Neural progenitor cell (in vitro differentiated cells): ENCODE measurements around the gene AUTS2. TPM values are rescaled to one million over a fixed set of nuclear protein-coding genes. Genes with fewer than 3 reads are reported as not detected.

Source experiments
- DNase-seq: peaks from one replicate; pipeline ENCODE4 v3.0.0-alpha.2; 2016; ENCODE audit warnings: low spot score
- H2AFZ ChIP-seq: fragments of 200-600 bp; sonication (generic); replicated peaks from 2 replicates; pipeline ENCODE4 v1.6.1; 2016; ENCODE audit warnings: antibody characterized with exemption
- H3F3A ChIP-seq: fragments of 200-600 bp; sonication (generic); 2 replicates; pipeline ENCODE4 v1.6.1; 2016; ENCODE audit warnings: antibody characterized with exemption, low read depth
- H3K27ac ChIP-seq: fragments of 200-600 bp; sonication (generic); 2 replicates; pipeline ENCODE4 v1.5.1; 2016; ENCODE audit warnings: mild to moderate bottlenecking
- H3K27me3 ChIP-seq: fragments of 200-600 bp; sonication (generic); 2 replicates; pipeline ENCODE4 v1.6.1; 2016; ENCODE audit warnings: mild to moderate bottlenecking, moderate library complexity
- H3K36me3 ChIP-seq: fragments of 200-600 bp; sonication (generic); 2 replicates; pipeline ENCODE4 v1.5.1; 2016
- H3K4me1 ChIP-seq: fragments of 200-600 bp; sonication (generic); 2 replicates; pipeline ENCODE4 v1.6.1; 2016; ENCODE audit warnings: mixed run types
- H3K4me2 ChIP-seq: fragments of 200-600 bp; sonication (generic); 2 replicates; pipeline ENCODE4 v1.6.1; 2016
- H3K4me3 ChIP-seq: fragments of 200-600 bp; sonication (generic); 2 replicates; pipeline ENCODE4 v1.5.1; 2016
- H3K79me2 ChIP-seq: fragments of 200-600 bp; sonication (generic); 2 replicates; pipeline ENCODE4 v1.6.1; 2016; ENCODE audit warnings: low read depth
- H3K9ac ChIP-seq: fragments of 200-600 bp; sonication (generic); 2 replicates; pipeline ENCODE4 v1.6.1; 2016
- H3K9me3 ChIP-seq: fragments of 200-600 bp; sonication (generic); 2 replicates; pipeline ENCODE4 v1.5.1; 2016; ENCODE audit warnings: low read depth
- H4K20me1 ChIP-seq: fragments of 200-600 bp; sonication (generic); 2 replicates; pipeline ENCODE4 v1.6.1; 2016; ENCODE audit warnings: low read depth
- H3K27ac Mint-ChIP-seq: 3 replicates; pipeline ENCODE4 v1.8.0; 2021; ENCODE audit warnings: mixed read lengths
- H3K27me3 Mint-ChIP-seq: 2 replicates; pipeline ENCODE4 v1.8.0; 2022; ENCODE audit warnings: low read depth, mild to moderate bottlenecking, inconsistent platforms, moderate library complexity, mixed read lengths; ENCODE audit not compliant: insufficient read depth
- H3K36me3 Mint-ChIP-seq: 3 replicates; pipeline ENCODE4 v1.8.0; 2021; ENCODE audit warnings: mixed read lengths
- H3K4me1 Mint-ChIP-seq: 3 replicates; pipeline ENCODE4 v1.8.0; 2021; ENCODE audit warnings: mixed read lengths
- H3K4me3 Mint-ChIP-seq: 3 replicates; pipeline ENCODE4 v1.8.0; 2021; ENCODE audit warnings: mild to moderate bottlenecking, moderate library complexity, mixed read lengths
- H3K9me3 Mint-ChIP-seq: 3 replicates; pipeline ENCODE4 v1.8.0; 2020; ENCODE audit warnings: mixed read lengths
- EZH2 ChIP-seq: fragments of 200-600 bp; sonication (generic); IDR thresholded peaks from 2 replicates; pipeline ENCODE4 v1.6.1; 2017; ENCODE audit warnings: antibody characterized with exemption, mild to moderate bottlenecking, moderate library complexity
- EZH2phosphoT487 ChIP-seq: fragments of 200-600 bp; sonication (generic); IDR thresholded peaks from 2 replicates; pipeline ENCODE4 v1.6.1; 2017; ENCODE audit warnings: antibody characterized with exemption
- total RNA-seq: library from RNA; depleted of rRNA; stranded (reverse); fragments of >200 nt; gene quantifications from 2 replicates; pipeline ENCODE4 v1.2.3, GENCODE V29; 2015; ENCODE audit warnings: low replicate concordance
- TF ChIP-seq, protein P1 (sequence below): fragments of 200-600 bp; sonication (generic); IDR thresholded peaks from 2 replicates; pipeline ENCODE4 v1.5.1; 2017; ENCODE audit warnings: antibody characterized with exemption, mild to moderate bottlenecking

AUTS2 gene
- total RNA-seq, 1 donor from 2014 or later: 50.0 TPM

- no peak overlapping the region for H3K27ac ChIP-seq
- H3K9ac ChIP-seq: no peak overlapping the region
- no peaks in the 10 kb centered on the region for H3K36me3 ChIP-seq
- peaks cover 5% of the 10 kb centered on the region for H3K27me3 Mint-ChIP-seq
- peaks cover 19% of the 10 kb centered on the region for H3K4me1 Mint-ChIP-seq
- H3K4me2 ChIP-seq: no peak overlapping the region
- H3K36me3 Mint-ChIP-seq: no peaks in the 10 kb centered on the region
- DNase-seq: no peak
- no peaks in the 10 kb centered on the region for H4K20me1 ChIP-seq
- H3K4me3 ChIP-seq: no peak overlapping the region
- no peaks in the 10 kb centered on the region for H3K9me3 ChIP-seq
- no peaks in the 10 kb centered on the region for H3K79me2 ChIP-seq
- no peaks in the 10 kb centered on the region for H3K9me3 Mint-ChIP-seq
- no peak overlapping the region for H3K4me3 Mint-ChIP-seq
- H3K4me1 ChIP-seq: no peaks in the 10 kb centered on the region
- TF ChIP-seq EZH2 (no peak), EZH2phosphoT487 (no peak)
- TF ChIP-seq, protein P1, sequence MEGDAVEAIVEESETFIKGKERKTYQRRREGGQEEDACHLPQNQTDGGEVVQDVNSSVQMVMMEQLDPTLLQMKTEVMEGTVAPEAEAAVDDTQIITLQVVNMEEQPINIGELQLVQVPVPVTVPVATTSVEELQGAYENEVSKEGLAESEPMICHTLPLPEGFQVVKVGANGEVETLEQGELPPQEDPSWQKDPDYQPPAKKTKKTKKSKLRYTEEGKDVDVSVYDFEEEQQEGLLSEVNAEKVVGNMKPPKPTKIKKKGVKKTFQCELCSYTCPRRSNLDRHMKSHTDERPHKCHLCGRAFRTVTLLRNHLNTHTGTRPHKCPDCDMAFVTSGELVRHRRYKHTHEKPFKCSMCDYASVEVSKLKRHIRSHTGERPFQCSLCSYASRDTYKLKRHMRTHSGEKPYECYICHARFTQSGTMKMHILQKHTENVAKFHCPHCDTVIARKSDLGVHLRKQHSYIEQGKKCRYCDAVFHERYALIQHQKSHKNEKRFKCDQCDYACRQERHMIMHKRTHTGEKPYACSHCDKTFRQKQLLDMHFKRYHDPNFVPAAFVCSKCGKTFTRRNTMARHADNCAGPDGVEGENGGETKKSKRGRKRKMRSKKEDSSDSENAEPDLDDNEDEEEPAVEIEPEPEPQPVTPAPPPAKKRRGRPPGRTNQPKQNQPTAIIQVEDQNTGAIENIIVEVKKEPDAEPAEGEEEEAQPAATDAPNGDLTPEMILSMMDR: no peak
- no peaks in the 10 kb centered on the region for H3F3A ChIP-seq
- no peak overlapping the region for H3K27ac Mint-ChIP-seq
- no peak overlapping the region for H2AFZ ChIP-seq
- H3K27me3 ChIP-seq: no peaks in the 10 kb centered on the region
Observed at GRCh38 chr7:70071766-70072165, 473.5 kb downstream of the AUTS2 start.

DNA sequence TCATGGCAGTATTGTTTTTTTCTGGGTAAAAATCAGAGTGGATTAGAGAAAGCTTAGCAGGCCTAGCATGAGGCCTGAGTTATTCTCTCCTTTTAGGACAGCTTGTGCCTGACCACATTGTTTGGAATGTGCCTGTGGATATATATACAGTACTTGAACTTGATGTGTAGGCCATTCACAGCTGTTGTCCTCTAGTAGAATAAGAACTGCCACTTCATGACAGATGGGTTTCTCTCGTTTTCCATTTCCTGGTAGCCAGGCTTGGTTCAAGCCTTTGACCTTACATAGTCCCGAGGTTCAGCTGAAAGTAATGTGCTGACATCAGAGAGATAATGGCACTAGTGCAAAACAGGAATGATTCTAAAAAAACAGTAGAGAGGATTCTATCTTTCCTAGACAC lies 473.9 kb downstream of the AUTS2 start:
- H3K27me3 Mint-ChIP-seq: peaks cover 5% of the 10 kb centered on the region
- Histone ChIP-seq H2AFZ (no peak overlapping the region), H3K4me2 (no peak overlapping the region), H3K36me3 (no peaks in the 10 kb centered on the region), H3K9ac (no peak overlapping the region), H3K27ac (no peak overlapping the region), H3K4me1 (no peaks in the 10 kb centered on the region), H3F3A (no peaks in the 10 kb centered on the region), H3K79me2 (no peaks in the 10 kb centered on the region), H4K20me1 (no peaks in the 10 kb centered on the region), H3K4me3 (no peak overlapping the region), H3K27me3 (no peaks in the 10 kb centered on the region), H3K9me3 (no peaks in the 10 kb centered on the region)
- H3K4me1 Mint-ChIP-seq: peaks cover 19% of the 10 kb centered on the region
- H3K27ac Mint-ChIP-seq: no peak overlapping the region
- no peaks in the 10 kb centered on the region for H3K9me3 Mint-ChIP-seq
- DNase-seq: no peak
- TF ChIP-seq, protein P1: no peak
- TF ChIP-seq EZH2: no peak
- TF ChIP-seq EZH2phosphoT487: no peak
- H3K4me3 Mint-ChIP-seq: no peak overlapping the region
- no peaks in the 10 kb centered on the region for H3K36me3 Mint-ChIP-seq

DNA sequence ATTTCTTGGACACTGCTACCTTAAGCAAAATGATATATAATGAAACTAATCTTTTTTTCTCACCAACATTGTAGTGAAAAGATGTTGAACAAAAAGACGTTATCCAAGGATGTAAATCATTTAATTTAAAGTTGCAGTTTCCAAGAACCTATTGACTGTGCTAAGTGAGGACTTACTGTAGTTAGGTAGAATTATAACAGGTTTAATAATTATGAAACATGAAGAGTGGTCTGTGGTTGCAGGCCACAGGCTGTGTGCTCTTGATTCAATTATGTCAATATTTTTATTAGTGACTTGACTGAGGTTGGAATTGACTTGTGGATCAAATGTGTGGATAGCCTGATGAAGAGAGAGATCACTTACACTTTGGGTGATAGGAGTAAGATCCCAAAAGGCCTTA lies 478.1 kb downstream of the AUTS2 start:
- H3F3A ChIP-seq: no peaks in the 10 kb centered on the region
- no peaks in the 10 kb centered on the region for H3K27me3 ChIP-seq
- H3K4me2 ChIP-seq: no peak overlapping the region
- H3K27ac Mint-ChIP-seq: no peak overlapping the region
- no peak for DNase-seq
- no peaks in the 10 kb centered on the region for H3K36me3 ChIP-seq
- no peak overlapping the region for H2AFZ ChIP-seq
- no peaks in the 10 kb centered on the region for H3K9me3 ChIP-seq
- peaks cover 17% of the 10 kb centered on the region for H3K4me1 Mint-ChIP-seq
- no peak overlapping the region for H3K4me3 ChIP-seq
- H3K36me3 Mint-ChIP-seq: peaks cover 7% of the 10 kb centered on the region
- H3K4me1 ChIP-seq: no peaks in the 10 kb centered on the region
- H3K9ac ChIP-seq: no peak overlapping the region
- no peak overlapping the region for H3K4me3 Mint-ChIP-seq
- no peaks in the 10 kb centered on the region for H3K79me2 ChIP-seq
- H3K27ac ChIP-seq: no peak overlapping the region
- H3K27me3 Mint-ChIP-seq: peaks cover 2% of the 10 kb centered on the region
- no peak for TF ChIP-seq EZH2phosphoT487
- no peaks in the 10 kb centered on the region for H4K20me1 ChIP-seq
- peaks cover 3% of the 10 kb centered on the region for H3K9me3 Mint-ChIP-seq

DNA sequence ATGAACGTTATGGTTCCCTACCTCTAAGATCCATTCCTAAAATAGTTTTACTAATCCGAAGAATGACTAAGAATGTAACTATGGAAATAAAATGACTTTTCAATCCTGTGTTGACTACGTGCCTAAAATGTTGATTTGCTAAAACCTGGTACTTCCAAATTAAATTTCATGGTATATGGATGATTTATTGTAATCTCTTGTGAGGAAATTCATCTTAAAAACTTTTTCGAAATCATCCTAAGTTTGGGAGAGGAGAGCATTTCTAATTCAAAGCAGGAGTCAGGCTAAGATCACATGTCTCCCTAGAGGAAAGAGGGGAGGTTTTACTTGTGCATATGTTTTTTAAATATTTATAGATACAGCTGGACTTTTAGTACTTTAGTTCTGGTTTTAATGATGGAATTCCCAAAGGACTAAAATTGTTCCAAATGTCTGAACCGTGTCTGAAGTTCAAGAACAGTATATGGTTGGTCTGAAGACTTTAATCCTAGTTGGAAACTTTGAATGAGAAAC lies 483.9 kb downstream of the AUTS2 start:
- Histone ChIP-seq H3K4me3 (no peak overlapping the region), H3K9ac (no peak overlapping the region), H3F3A (no peaks in the 10 kb centered on the region), H3K79me2 (no peaks in the 10 kb centered on the region), H2AFZ (no peak overlapping the region), H3K9me3 (peaks cover 7% of the 10 kb centered on the region), H3K27ac (no peak overlapping the region), H4K20me1 (no peaks in the 10 kb centered on the region), H3K27me3 (no peaks in the 10 kb centered on the region), H3K36me3 (no peaks in the 10 kb centered on the region), H3K4me1 (no peaks in the 10 kb centered on the region), H3K4me2 (no peak overlapping the region)
- Mint-ChIP-seq H3K27me3 (no peaks in the 10 kb centered on the region), H3K9me3 (peaks cover 7% of the 10 kb centered on the region), H3K36me3 (peaks cover 11% of the 10 kb centered on the region), H3K4me1 (peaks cover 4% of the 10 kb centered on the region), H3K27ac (no peak overlapping the region), H3K4me3 (no peak overlapping the region)
- TF ChIP-seq, protein P1: no peak
- no peak for TF ChIP-seq EZH2
- DNase-seq: no peak
